Osteoblast (primary cell): ENCODE results near the gene PIK3C3. TPM values are rescaled to one million over a fixed set of nuclear protein-coding genes. Genes with fewer than 3 reads are reported as not detected.
A peak's percentile ranks its signal among the peaks of the same experiment; 100 is the strongest.

Source experiments
- DNase-seq: peaks from one replicate; pipeline ENCODE4 v3.0.0; 2011; ENCODE audit warnings: low spot score, mixed read lengths; ENCODE audit not compliant: insufficient read length; ENCODE audit errors: missing footprints
- H2AFZ ChIP-seq: 2 replicates; pipeline ENCODE4 v1.6.0; 2011; ENCODE audit warnings: mild to moderate bottlenecking, low read length
- H3K27ac ChIP-seq: 2 replicates; pipeline ENCODE4 v1.5.1; 2011; ENCODE audit warnings: mild to moderate bottlenecking, low read depth, low read length, moderate library complexity
- H3K27me3 ChIP-seq: 2 replicates; pipeline ENCODE4 v1.6.0; 2012; ENCODE audit warnings: mild to moderate bottlenecking, control low read depth, inconsistent platforms, low read length, moderate library complexity; ENCODE audit not compliant: insufficient read depth
- H3K36me3 ChIP-seq: 2 replicates; pipeline ENCODE4 v1.5.1; 2011; ENCODE audit warnings: mild to moderate bottlenecking, low read length, control low read depth, moderate library complexity; ENCODE audit not compliant: insufficient read depth
- H3K4me1 ChIP-seq: 2 replicates; pipeline ENCODE4 v1.5.1; 2011; ENCODE audit warnings: mild to moderate bottlenecking, low read length, control low read depth, moderate library complexity; ENCODE audit not compliant: insufficient read depth
- H3K4me2 ChIP-seq: 2 replicates; pipeline ENCODE4 v1.6.0; 2011; ENCODE audit warnings: mild to moderate bottlenecking, low read length; ENCODE audit not compliant: insufficient read depth
- H3K4me3 ChIP-seq: fragments of 200-600 bp; sonication (generic); 3 replicates; pipeline ENCODE4 v1.5.1; 2012; ENCODE audit warnings: mild to moderate bottlenecking, low read length, inconsistent platforms; ENCODE audit not compliant: insufficient read depth
- H3K79me2 ChIP-seq: 2 replicates; pipeline ENCODE4 v1.6.0; 2012; ENCODE audit warnings: mild to moderate bottlenecking, low read length, control low read depth, inconsistent platforms; ENCODE audit not compliant: insufficient read depth
- H3K9me3 ChIP-seq: 2 replicates; pipeline ENCODE4 v1.5.1; 2011; ENCODE audit warnings: low read depth, low read length, control low read depth
- H4K20me1 ChIP-seq: 2 replicates; pipeline ENCODE4 v1.6.0; 2012; ENCODE audit warnings: mild to moderate bottlenecking, low read length, control low read depth; ENCODE audit not compliant: insufficient read depth
- total RNA-seq: library from RNA; depleted of rRNA; stranded (reverse); fragments of >200 nt; gene quantifications from 2 replicates; pipeline ENCODE4 v1.2.3, GENCODE V29; 2012
- TF ChIP-seq, protein P1 (sequence below): IDR thresholded peaks from 2 replicates; pipeline ENCODE4 v1.5.1; 2011; ENCODE audit warnings: mild to moderate bottlenecking, low read depth, low read length, moderate library complexity; ENCODE audit errors: extremely low read depth

PIK3C3 gene
- total RNA-seq, 1 donor, result 59.4 TPM

DNA sequence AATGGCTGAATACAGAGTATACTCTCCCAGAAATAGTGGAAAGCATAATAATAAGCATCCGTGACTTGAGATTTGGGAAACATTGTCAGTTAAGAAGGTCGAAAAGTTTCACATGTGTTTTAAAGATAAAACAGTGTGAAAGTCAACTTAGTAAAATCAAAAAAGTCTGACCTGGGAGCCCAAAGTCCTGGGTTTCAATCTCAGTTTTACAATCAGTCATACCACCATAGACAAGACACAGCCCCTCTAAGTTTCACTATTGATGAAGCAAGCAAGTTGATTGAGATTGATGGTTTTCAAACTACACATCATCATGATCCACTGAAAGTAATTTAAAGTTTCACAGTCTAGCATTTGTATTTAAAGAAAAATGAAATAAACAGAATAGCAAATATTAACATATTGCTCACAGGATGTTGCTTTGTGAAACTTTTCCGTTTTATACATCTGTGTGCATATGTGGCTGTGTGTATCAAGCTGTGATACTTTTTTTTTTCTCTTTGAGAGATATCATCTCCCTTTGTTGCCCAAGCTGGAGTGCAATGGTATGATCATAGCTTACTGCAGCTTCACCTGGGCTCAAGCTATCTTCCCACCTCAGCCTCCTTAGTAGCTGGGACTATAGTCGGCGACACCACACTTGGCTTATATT lies 71.1 kb downstream of the PIK3C3 start:
- H3K79me2 ChIP-seq, result no peaks in the 10 kb centered on the region
- H2AFZ ChIP-seq, result no peak overlapping the region
- peaks cover 2% of the 10 kb centered on the region for H3K4me1 ChIP-seq
- TF ChIP-seq, protein P1, sequence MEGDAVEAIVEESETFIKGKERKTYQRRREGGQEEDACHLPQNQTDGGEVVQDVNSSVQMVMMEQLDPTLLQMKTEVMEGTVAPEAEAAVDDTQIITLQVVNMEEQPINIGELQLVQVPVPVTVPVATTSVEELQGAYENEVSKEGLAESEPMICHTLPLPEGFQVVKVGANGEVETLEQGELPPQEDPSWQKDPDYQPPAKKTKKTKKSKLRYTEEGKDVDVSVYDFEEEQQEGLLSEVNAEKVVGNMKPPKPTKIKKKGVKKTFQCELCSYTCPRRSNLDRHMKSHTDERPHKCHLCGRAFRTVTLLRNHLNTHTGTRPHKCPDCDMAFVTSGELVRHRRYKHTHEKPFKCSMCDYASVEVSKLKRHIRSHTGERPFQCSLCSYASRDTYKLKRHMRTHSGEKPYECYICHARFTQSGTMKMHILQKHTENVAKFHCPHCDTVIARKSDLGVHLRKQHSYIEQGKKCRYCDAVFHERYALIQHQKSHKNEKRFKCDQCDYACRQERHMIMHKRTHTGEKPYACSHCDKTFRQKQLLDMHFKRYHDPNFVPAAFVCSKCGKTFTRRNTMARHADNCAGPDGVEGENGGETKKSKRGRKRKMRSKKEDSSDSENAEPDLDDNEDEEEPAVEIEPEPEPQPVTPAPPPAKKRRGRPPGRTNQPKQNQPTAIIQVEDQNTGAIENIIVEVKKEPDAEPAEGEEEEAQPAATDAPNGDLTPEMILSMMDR, result no peak
- H3K4me3 ChIP-seq, result no peak overlapping the region
- H3K9me3 ChIP-seq, result no peaks in the 10 kb centered on the region
- H3K4me2 ChIP-seq, result no peak overlapping the region
- H3K27ac ChIP-seq, result no peak overlapping the region
- no peak for DNase-seq
- no peaks in the 10 kb centered on the region for H3K27me3 ChIP-seq
- H3K36me3 ChIP-seq, result peaks cover 14% of the 10 kb centered on the region
- no peaks in the 10 kb centered on the region for H4K20me1 ChIP-seq

DNA sequence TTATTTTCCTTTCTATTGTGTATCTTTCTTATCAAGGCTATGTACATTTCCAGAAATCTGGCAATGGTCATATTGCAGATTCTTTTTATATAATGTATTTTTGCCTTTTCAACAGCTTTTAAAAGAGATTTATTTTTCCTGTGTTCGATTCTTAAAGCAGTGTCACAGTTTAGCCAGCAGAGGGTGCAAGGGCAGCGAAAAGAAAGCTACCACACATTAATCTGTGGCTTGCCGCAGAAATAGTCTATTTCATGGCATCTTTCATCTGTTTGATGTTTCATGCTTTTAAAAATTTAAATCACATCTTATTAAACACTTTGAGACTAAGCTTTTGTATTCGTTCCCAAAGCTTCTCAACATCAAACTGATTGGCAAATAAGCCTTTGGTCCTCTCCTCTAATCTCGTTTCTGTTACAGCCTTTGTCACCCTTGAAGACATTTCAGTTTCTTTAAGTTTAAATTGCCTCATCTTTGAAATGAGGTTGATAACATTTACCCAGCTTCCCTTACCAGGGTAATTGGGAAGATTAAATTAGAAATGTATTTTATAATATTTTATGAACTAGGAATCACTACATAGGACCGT lies 73.3 kb downstream of the PIK3C3 start:
- Histone ChIP-seq H3K9me3 (no peaks in the 10 kb centered on the region), H3K27me3 (no peaks in the 10 kb centered on the region), H3K4me2 (peak overlapping the region; percentile 41), H3K4me1 (peaks cover 2% of the 10 kb centered on the region), H3K4me3 (no peak overlapping the region), H3K27ac (no peak overlapping the region), H3K36me3 (peaks cover 30% of the 10 kb centered on the region), H4K20me1 (no peaks in the 10 kb centered on the region), H2AFZ (no peak overlapping the region), H3K79me2 (no peaks in the 10 kb centered on the region)
- TF ChIP-seq, protein P1, result peak; percentile 89
- DNase-seq, result peak; percentile 1

DNA sequence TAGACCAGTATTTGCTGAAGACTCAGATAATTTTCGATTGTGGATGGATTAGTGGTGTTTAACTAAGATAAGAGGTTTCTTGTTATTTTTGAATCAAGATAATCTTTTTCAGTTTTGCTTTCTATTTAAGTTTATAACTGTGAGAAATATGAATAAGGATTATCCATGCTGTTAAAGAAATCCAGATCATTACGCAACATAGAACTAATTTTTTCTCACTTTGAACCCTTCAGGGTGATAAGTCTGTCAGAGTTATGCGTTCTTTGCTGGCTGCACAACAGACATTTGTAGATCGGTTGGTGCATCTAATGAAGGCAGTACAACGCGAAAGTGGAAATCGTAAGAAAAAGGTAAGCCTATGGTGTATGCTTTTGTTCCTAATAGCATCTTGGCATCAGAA lies 74.1 kb downstream of the PIK3C3 start:
- Histone ChIP-seq H3K27me3 (no peaks in the 10 kb centered on the region), H2AFZ (no peak overlapping the region), H4K20me1 (no peaks in the 10 kb centered on the region), H3K27ac (no peak overlapping the region), H3K4me1 (peaks cover 2% of the 10 kb centered on the region), H3K9me3 (no peaks in the 10 kb centered on the region), H3K4me3 (no peak overlapping the region), H3K36me3 (peaks cover 33% of the 10 kb centered on the region), H3K4me2 (no peak overlapping the region), H3K79me2 (no peaks in the 10 kb centered on the region)
- TF ChIP-seq, protein P1, result no peak
- DNase-seq, result no peak

DNA sequence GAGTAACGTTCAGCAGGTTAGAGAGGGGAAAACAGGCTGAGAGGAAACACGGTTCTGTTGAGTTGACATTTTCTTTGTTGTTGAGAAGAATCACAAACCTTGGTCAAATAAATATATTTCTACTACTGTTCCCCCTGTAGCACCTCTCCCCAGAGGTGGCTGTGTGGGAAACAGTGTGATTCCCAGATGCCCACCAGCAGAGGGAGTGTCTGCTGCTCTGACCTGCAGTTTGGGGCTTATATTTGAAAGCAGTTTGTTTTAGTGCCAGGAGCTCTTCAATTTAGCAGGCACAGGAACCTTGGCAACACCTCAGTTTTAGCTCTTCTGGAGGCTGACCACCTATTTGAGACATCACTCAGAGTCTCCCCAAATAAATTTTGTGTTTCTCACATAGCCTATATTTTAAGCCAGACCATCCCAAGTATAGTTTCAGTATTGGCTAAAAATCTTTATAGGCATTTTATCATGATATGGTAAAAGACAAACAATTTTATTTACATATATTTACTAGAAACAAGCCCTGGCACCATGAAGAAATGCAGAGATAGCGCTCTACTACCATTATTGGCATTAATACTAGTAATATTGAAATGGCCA lies 75.7 kb downstream of the PIK3C3 start:
- no peak overlapping the region for H3K27ac ChIP-seq
- no peaks in the 10 kb centered on the region for H3K79me2 ChIP-seq
- TF ChIP-seq, protein P1, result peak; percentile 77
- H3K4me2 ChIP-seq, result no peak overlapping the region
- H3K36me3 ChIP-seq, result peaks cover 46% of the 10 kb centered on the region
- DNase-seq, result peak; percentile 70
- H3K4me3 ChIP-seq, result no peak overlapping the region
- H3K4me1 ChIP-seq, result peaks cover 2% of the 10 kb centered on the region
- H2AFZ ChIP-seq, result no peak overlapping the region
- H4K20me1 ChIP-seq, result no peaks in the 10 kb centered on the region
- H3K9me3 ChIP-seq, result no peaks in the 10 kb centered on the region
- H3K27me3 ChIP-seq, result no peaks in the 10 kb centered on the region
